SK-N-SH (cell line): Measurements from ENCODE around the gene ERI2. TPM values are rescaled to one million over a fixed set of nuclear protein-coding genes. Genes with fewer than 3 reads are reported as not detected.

Experiments
- CTCF ChIA-PET: fragments of 300-600, 350-600 bp; formaldehyde crosslinking; extraction: SDS; loops from one replicate; lab custom pipeline; 2021; lab: Yijun Ruan, JAX
- POLR2A ChIA-PET: fragments of 350-600 bp; sonication (Branson Sonifier 250); formaldehyde crosslinking; extraction: SDS; loops from one replicate; lab custom pipeline; 2020; ENCODE audit warnings: antibody characterized with exemption, inconsistent platforms; lab: Yijun Ruan, JAX
- DNase-seq: peaks from one replicate; pipeline ENCODE4 v3.0.0; 2012
- H2AFZ ChIP-seq: fragments of 200-600 bp; sonication (generic); 2 replicates; pipeline ENCODE4 v1.8.1; 2016; ENCODE audit warnings: antibody characterized with exemption, mild to moderate bottlenecking, low read depth
- H3F3A ChIP-seq: fragments of 200-600 bp; sonication (generic); replicated peaks from 2 replicates; pipeline ENCODE3; 2016; ENCODE audit warnings: antibody characterized with exemption, mild to moderate bottlenecking; ENCODE audit not compliant: insufficient read depth
- H3K27ac ChIP-seq, 2 experiments: fragments of 200-500 bp in 1 of 2; fragments of 200-600 bp in 1 of 2; sonication (Bioruptor generic) in 1 of 2; sonication (generic), shearing (Covaris generic) in 1 of 2; 2 replicates each; pipeline versions ENCODE4 v1.5.1 to v1.6.1; 2014 to 2016; ENCODE audit warnings: low read depth in 2 of 2, inconsistent platforms in 1 of 2, low read length in 1 of 2, mild to moderate bottlenecking in 1 of 2, mixed read lengths in 1 of 2
- H3K27me3 ChIP-seq: fragments of 200-600 bp; sonication (generic), shearing (Covaris generic); 2 replicates; pipeline ENCODE4 v1.6.1; 2016; ENCODE audit warnings: mixed run types; ENCODE audit not compliant: insufficient read depth
- H3K36me3 ChIP-seq, 2 experiments: fragments of 200-500 bp in 1 of 2; fragments of 200-600 bp in 1 of 2; sonication (Bioruptor generic) in 1 of 2; sonication (generic) in 1 of 2; replicated peaks in 1 of 2; 2 replicates each; pipeline versions ENCODE3 to v1.5.1; 2014 to 2016; ENCODE audit warnings: low read length in 1 of 2, mild to moderate bottlenecking in 1 of 2; ENCODE audit not compliant: insufficient read depth in 2 of 2, control insufficient read depth in 1 of 2
- H3K4me1 ChIP-seq, 2 experiments: fragments of 200-500 bp in 1 of 2; fragments of 200-600 bp in 1 of 2; sonication (Bioruptor generic) in 1 of 2; sonication (generic), shearing (Covaris generic) in 1 of 2; 2 replicates each; pipeline versions ENCODE4 v1.5.1 to v1.6.1; 2014 to 2016; ENCODE audit warnings: low read depth in 1 of 2, low read length in 1 of 2, mixed run types in 1 of 2; ENCODE audit not compliant: insufficient read depth in 2 of 2, control insufficient read depth in 1 of 2
- H3K4me2 ChIP-seq: fragments of 200-600 bp; sonication (generic), shearing (Covaris generic); 2 replicates; pipeline ENCODE4 v1.6.1; 2017; ENCODE audit warnings: mixed run types
- H3K4me3 ChIP-seq, 2 experiments: fragments of 200-500 bp in 1 of 2; fragments of 200-600 bp in 1 of 2; sonication (Bioruptor generic) in 1 of 2; sonication (generic), shearing (Covaris generic) in 1 of 2; 2 replicates each; pipeline versions ENCODE4 v1.5.1 to v1.8.1; 2014 to 2016; ENCODE audit warnings: low read depth in 2 of 2, inconsistent platforms in 1 of 2, low read length in 1 of 2, mild to moderate bottlenecking in 1 of 2, mixed read lengths in 1 of 2, moderate library complexity in 1 of 2
- H3K79me2 ChIP-seq: fragments of 200-600 bp; sonication (generic); 2 replicates; pipeline ENCODE4 v1.8.1; 2017; ENCODE audit warnings: mild to moderate bottlenecking; ENCODE audit not compliant: insufficient read depth
- H3K9ac ChIP-seq: fragments of 200-600 bp; sonication (generic); 2 replicates; pipeline ENCODE4 v1.6.1; 2017; ENCODE audit warnings: mixed run types
- H3K9me2 ChIP-seq: fragments of 200-600 bp; sonication (generic); 2 replicates; pipeline ENCODE4 v1.6.1; 2017; ENCODE audit warnings: mixed run types
- H3K9me3 ChIP-seq: fragments of 200-600 bp; sonication (generic); 2 replicates; pipeline ENCODE4 v1.6.1; 2017; ENCODE audit warnings: mixed run types, mild to moderate bottlenecking, moderate library complexity
- H4K20me1 ChIP-seq: fragments of 200-600 bp; sonication (generic); 2 replicates; pipeline ENCODE4 v1.6.1; 2017; ENCODE audit warnings: mild to moderate bottlenecking, mixed run types; ENCODE audit not compliant: insufficient read depth
- CHD2 ChIP-seq: fragments of 150-350 bp; IDR thresholded peaks from 2 replicates; pipeline ENCODE4 v1.6.1; 2018; ENCODE audit warnings: low read length; ENCODE audit not compliant: partially characterized antibody
- EZH2phosphoT487 ChIP-seq: fragments of 200-600 bp; sonication (generic); IDR thresholded peaks from 2 replicates; pipeline ENCODE4 v1.6.1; 2017; ENCODE audit warnings: low read depth, mixed run types, mild to moderate bottlenecking, antibody characterized with exemption, moderate library complexity, borderline replicate concordance
- GABPA ChIP-seq: IDR thresholded peaks from 2 replicates; pipeline ENCODE4 v1.4.0; 2012; ENCODE audit warnings: low read depth, mild to moderate bottlenecking
- NRF1 ChIP-seq: IDR thresholded peaks from 2 replicates; pipeline ENCODE4 v1.6.1; 2012; ENCODE audit warnings: low read depth, mild to moderate bottlenecking, low read length
- RXRA ChIP-seq: IDR thresholded peaks from 2 replicates; pipeline ENCODE4 v1.4.0; 2012; ENCODE audit warnings: low read depth, mild to moderate bottlenecking, borderline replicate concordance
- whole genome bisulfite sequencing: methylation state at CpG from one replicate; pipeline ENCODE4 v1.1.6; 2017; ENCODE audit warnings: low lambda C conversion rate; 5-methylcytosine and 5-hydroxymethylcytosine counted together
- polyA plus RNA-seq, 3 experiments: library from polyadenylated mRNA; depleted of rRNA; stranded (reverse); fragments of >200 nt; gene quantifications; 2 replicates each; pipeline ENCODE4 v1.2.3, GENCODE V29; 2012
- TF ChIP-seq, protein P1 (sequence below): fragments of 200-600 bp; sonication (generic); IDR thresholded peaks from 2 replicates; pipeline ENCODE4 v1.6.1; 2017; ENCODE audit warnings: antibody characterized with exemption, mild to moderate bottlenecking, moderate library complexity
- TF ChIP-seq, protein P2 (sequence below): IDR thresholded peaks from 2 replicates; pipeline ENCODE4 v1.6.1; 2012; ENCODE audit warnings: mild to moderate bottlenecking, low read depth, low read length, moderate library complexity
- TF ChIP-seq, protein P3 (sequence below): IDR thresholded peaks from 2 replicates; pipeline ENCODE4; 2012
- TF ChIP-seq, protein P4 (sequence below): IDR thresholded peaks from 2 replicates; pipeline ENCODE4 v1.4.0; 2012; ENCODE audit warnings: low read depth
- TF ChIP-seq, protein P5 (sequence below): fragments of 150-350 bp; IDR thresholded peaks from 2 replicates; pipeline ENCODE4 v1.6.1; 2017; ENCODE audit warnings: antibody characterized with exemption, low read length, low read depth, borderline replicate concordance

The ERI2 gene
- polyA plus RNA-seq, 1 of the 3 experiments (the other 2 are of a cell fraction): 9.1 TPM

DNA sequence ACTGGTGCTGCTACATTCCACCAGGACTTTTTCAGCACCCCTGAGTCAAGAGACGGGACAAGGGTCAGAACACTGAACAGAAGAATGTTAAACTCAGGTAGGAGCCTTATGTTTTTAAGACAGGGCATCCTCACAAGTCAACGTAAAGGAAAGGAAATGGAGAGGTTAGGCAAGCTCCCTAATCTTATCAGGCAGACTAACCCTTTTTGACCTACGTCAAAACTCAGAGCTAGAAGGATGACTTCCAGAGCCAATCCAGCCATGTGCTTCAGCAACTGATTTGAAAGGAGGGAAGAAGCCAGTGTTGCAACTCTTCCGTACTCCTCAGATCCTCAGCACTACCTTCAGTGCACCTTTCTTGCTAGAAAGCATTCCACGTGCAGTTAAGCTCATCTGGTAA, 46.9 kb upstream of the ERI2 start:
- no peaks in the 10 kb centered on the region for H4K20me1 ChIP-seq
- DNase-seq: no peak
- no peak overlapping the region for H3K4me2 ChIP-seq
- no peak overlapping the region for H3K9ac ChIP-seq
- no peak overlapping the region for H3K4me3 ChIP-seq
- no peaks in the 10 kb centered on the region for H3K9me3 ChIP-seq
- 100% methylated on average over 5 of the region's 5 CpGs for WGBS
- no peaks in the 10 kb centered on the region for H3K27me3 ChIP-seq
- ChIA-PET CTCF (interaction anchor here (1.8 to 3.8 kb wide), 3 partner anchors 13 to 303 kb away, joined by 4 to 15 read pairs (median 5); no protein-coding TSS in a partner anchor), POLR2A (no interaction called here)
- no peak overlapping the region for H3K27ac ChIP-seq
- peaks cover 0 to 4% of the 10 kb centered on the region in 2 experiments; a peak in 2 of 4 replicates for H3K4me1 ChIP-seq
- H3K36me3 ChIP-seq: peaks cover 37 to 38% of the 10 kb centered on the region in 2 experiments
- H2AFZ ChIP-seq: no peak overlapping the region
- TF ChIP-seq CHD2 (no peak), EZH2phosphoT487 (no peak), GABPA (no peak), NRF1 (no peak), RXRA (no peak)
- TF ChIP-seq, protein P1, sequence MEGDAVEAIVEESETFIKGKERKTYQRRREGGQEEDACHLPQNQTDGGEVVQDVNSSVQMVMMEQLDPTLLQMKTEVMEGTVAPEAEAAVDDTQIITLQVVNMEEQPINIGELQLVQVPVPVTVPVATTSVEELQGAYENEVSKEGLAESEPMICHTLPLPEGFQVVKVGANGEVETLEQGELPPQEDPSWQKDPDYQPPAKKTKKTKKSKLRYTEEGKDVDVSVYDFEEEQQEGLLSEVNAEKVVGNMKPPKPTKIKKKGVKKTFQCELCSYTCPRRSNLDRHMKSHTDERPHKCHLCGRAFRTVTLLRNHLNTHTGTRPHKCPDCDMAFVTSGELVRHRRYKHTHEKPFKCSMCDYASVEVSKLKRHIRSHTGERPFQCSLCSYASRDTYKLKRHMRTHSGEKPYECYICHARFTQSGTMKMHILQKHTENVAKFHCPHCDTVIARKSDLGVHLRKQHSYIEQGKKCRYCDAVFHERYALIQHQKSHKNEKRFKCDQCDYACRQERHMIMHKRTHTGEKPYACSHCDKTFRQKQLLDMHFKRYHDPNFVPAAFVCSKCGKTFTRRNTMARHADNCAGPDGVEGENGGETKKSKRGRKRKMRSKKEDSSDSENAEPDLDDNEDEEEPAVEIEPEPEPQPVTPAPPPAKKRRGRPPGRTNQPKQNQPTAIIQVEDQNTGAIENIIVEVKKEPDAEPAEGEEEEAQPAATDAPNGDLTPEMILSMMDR: no peak
- TF ChIP-seq, protein P2, sequence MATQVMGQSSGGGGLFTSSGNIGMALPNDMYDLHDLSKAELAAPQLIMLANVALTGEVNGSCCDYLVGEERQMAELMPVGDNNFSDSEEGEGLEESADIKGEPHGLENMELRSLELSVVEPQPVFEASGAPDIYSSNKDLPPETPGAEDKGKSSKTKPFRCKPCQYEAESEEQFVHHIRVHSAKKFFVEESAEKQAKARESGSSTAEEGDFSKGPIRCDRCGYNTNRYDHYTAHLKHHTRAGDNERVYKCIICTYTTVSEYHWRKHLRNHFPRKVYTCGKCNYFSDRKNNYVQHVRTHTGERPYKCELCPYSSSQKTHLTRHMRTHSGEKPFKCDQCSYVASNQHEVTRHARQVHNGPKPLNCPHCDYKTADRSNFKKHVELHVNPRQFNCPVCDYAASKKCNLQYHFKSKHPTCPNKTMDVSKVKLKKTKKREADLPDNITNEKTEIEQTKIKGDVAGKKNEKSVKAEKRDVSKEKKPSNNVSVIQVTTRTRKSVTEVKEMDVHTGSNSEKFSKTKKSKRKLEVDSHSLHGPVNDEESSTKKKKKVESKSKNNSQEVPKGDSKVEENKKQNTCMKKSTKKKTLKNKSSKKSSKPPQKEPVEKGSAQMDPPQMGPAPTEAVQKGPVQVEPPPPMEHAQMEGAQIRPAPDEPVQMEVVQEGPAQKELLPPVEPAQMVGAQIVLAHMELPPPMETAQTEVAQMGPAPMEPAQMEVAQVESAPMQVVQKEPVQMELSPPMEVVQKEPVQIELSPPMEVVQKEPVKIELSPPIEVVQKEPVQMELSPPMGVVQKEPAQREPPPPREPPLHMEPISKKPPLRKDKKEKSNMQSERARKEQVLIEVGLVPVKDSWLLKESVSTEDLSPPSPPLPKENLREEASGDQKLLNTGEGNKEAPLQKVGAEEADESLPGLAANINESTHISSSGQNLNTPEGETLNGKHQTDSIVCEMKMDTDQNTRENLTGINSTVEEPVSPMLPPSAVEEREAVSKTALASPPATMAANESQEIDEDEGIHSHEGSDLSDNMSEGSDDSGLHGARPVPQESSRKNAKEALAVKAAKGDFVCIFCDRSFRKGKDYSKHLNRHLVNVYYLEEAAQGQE: no peak
- TF ChIP-seq, protein P3, sequence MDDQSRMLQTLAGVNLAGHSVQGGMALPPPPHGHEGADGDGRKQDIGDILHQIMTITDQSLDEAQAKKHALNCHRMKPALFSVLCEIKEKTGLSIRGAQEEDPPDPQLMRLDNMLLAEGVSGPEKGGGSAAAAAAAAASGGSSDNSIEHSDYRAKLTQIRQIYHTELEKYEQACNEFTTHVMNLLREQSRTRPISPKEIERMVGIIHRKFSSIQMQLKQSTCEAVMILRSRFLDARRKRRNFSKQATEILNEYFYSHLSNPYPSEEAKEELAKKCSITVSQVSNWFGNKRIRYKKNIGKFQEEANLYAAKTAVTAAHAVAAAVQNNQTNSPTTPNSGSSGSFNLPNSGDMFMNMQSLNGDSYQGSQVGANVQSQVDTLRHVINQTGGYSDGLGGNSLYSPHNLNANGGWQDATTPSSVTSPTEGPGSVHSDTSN: no peak
- TF ChIP-seq, protein P4, sequence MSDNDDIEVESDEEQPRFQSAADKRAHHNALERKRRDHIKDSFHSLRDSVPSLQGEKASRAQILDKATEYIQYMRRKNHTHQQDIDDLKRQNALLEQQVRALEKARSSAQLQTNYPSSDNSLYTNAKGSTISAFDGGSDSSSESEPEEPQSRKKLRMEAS: no peak
- TF ChIP-seq, protein P5, sequence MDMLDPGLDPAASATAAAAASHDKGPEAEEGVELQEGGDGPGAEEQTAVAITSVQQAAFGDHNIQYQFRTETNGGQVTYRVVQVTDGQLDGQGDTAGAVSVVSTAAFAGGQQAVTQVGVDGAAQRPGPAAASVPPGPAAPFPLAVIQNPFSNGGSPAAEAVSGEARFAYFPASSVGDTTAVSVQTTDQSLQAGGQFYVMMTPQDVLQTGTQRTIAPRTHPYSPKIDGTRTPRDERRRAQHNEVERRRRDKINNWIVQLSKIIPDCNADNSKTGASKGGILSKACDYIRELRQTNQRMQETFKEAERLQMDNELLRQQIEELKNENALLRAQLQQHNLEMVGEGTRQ: no peak
- H3K9me2 ChIP-seq: no peaks in the 10 kb centered on the region
- H3F3A ChIP-seq: peaks cover 7% of the 10 kb centered on the region
- H3K79me2 ChIP-seq: 0 out of 2 replicates have a peak, but pooled peaks cover 2% of the 10 kb centered on the region
